Tibial nerve (tissue), 4 donors: Measurements from ENCODE around the gene MBD5. TPM values are rescaled to one million over a fixed set of nuclear protein-coding genes. Genes with fewer than 3 reads are reported as not detected.
"Not testable (repeated sequence)": the region's sequence is repeated elsewhere in the genome, so short reads cannot be mapped to it uniquely, and the experiment has no call there.

Experiments
- DNase-seq, 2 donors: peaks; one replicate each; pipeline ENCODE4 v3.0.0-alpha.2; 2019; ENCODE audit warnings: low spot score in 2 of 2
- H3K27ac ChIP-seq, 4 donors: fragments of 200-600 bp; sonication (generic) in 3 of 4; one replicate each; pipeline ENCODE4 v1.5.1; 2017 to 2019; ENCODE audit warnings: mild to moderate bottlenecking in 1 of 4
- H3K27me3 ChIP-seq, 2 donors: fragments of 200-600 bp; sonication (generic) in 1 of 2; one replicate each; pipeline versions ENCODE4 v1.5.1 to v1.6.0; 2017 to 2019
- H3K36me3 ChIP-seq, 3 donors: fragments of 200-600 bp; sonication (generic); one replicate each; pipeline ENCODE4 v1.5.1; 2018 to 2019
- H3K4me1 ChIP-seq, 4 donors: fragments of 200-600 bp; sonication (generic) in 3 of 4; one replicate each; pipeline ENCODE4 v1.5.1; 2017 to 2019
- H3K4me3 ChIP-seq, 4 donors: fragments of 200-600 bp; sonication (generic) in 3 of 4; one replicate each; pipeline ENCODE4 v1.5.1; 2017 to 2019; ENCODE audit warnings: mild to moderate bottlenecking in 1 of 4, moderate library complexity in 1 of 4
- H3K9me3 ChIP-seq, 4 donors: fragments of 200-600 bp; sonication (generic) in 3 of 4; one replicate each; pipeline ENCODE4 v1.5.1; 2017 to 2019
- EP300 ChIP-seq, 2 donors: sonication (generic); formaldehyde crosslinking; IDR thresholded peaks; one replicate each; pipeline ENCODE4 v1.6.1; 2017; ENCODE audit warnings: antibody characterized with exemption in 2 of 2, mild to moderate bottlenecking in 1 of 2
- POLR2A ChIP-seq, 2 donors: fragments of 450-650 bp; IDR thresholded peaks; one replicate each; pipeline ENCODE4 v1.6.1; 2017; ENCODE audit warnings: antibody characterized with exemption in 2 of 2, mild to moderate bottlenecking in 2 of 2, moderate library complexity in 2 of 2
- WGBS, 2 donors: methylation state at CpG; one replicate each; pipeline ENCODE4 v1.1.5; 2018; 5-methylcytosine and 5-hydroxymethylcytosine counted together
- total RNA-seq, 4 donors: library from RNA; depleted of rRNA; stranded (reverse); fragments of >200 nt; gene quantifications; one replicate each; pipeline ENCODE4 v1.1.0, GENCODE V29; 2016
- TF ChIP-seq, protein P1 (sequence below), 5 experiments: fragments of 200-600 bp in 3 of 5; fragments of 450-650 bp in 2 of 5; sonication (generic) in 3 of 5; IDR thresholded peaks; one replicate each; pipeline ENCODE4 v1.5.1; 2016 to 2019; ENCODE audit warnings: antibody characterized with exemption in 5 of 5, mild to moderate bottlenecking in 3 of 5, moderate library complexity in 2 of 5

MBD5 gene
- total RNA-seq, 4 donors from 2014 or later = 28.5 to 46.5 (median 40.9) TPM

DNA sequence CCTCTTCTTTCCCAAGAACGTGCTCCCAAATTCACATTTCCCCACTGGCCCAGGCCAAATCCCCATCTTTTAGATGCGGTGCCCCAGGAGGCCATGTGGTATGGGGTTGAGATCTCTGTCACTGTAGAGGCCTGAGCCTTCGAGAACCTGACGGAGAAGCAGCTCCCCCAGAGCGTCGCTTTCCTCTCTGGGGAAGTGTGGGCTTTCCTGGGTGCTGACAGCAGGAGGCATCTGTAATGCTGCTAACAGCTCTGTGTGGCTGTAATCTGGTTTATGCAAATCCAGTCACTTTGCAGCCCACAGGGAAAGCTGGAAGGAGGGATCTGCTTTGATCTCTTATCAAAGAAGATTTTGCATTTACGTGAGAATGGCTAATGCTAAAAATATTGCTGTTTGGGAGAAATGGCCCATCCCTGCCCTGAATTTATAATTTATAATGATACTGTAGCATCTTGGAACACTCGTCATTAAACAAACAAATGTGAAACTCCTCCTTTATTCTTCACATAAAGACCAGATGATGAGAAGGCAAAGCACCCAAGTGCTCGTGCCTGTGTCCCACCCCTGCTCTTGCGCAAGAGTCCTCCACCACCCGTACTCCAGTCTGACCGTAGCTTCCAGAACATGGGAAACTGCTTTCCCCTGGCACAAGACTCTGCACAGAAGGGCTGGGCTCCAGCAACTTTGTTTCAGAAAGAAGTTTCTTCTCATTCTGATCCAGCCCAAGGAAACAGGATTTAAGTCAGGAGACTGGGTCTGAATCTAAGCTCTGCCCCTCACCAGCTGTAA lies 513.7 kb downstream of the MBD5 start:
- Histone ChIP-seq H3K4me3 (no peak overlapping the region), H3K27ac (no peak overlapping the region), H3K9me3 (no peaks in the 10 kb centered on the region), H3K4me1 (no peaks in the 10 kb centered on the region), H3K36me3 (no peaks in the 10 kb centered on the region), H3K27me3 (no peaks in the 10 kb centered on the region)
- peak in 1 of 2 donors; percentile 52 for DNase-seq
- WGBS, 2 donors = 68 to 70% methylated on average over 12 of the region's 12 CpGs
- TF ChIP-seq EP300 (IDR thresholded peaks at IDR 0.05) = no peak
- TF ChIP-seq, protein P1, sequence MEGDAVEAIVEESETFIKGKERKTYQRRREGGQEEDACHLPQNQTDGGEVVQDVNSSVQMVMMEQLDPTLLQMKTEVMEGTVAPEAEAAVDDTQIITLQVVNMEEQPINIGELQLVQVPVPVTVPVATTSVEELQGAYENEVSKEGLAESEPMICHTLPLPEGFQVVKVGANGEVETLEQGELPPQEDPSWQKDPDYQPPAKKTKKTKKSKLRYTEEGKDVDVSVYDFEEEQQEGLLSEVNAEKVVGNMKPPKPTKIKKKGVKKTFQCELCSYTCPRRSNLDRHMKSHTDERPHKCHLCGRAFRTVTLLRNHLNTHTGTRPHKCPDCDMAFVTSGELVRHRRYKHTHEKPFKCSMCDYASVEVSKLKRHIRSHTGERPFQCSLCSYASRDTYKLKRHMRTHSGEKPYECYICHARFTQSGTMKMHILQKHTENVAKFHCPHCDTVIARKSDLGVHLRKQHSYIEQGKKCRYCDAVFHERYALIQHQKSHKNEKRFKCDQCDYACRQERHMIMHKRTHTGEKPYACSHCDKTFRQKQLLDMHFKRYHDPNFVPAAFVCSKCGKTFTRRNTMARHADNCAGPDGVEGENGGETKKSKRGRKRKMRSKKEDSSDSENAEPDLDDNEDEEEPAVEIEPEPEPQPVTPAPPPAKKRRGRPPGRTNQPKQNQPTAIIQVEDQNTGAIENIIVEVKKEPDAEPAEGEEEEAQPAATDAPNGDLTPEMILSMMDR (IDR thresholded peaks at IDR 0.05) = no peak
- TF ChIP-seq POLR2A (IDR thresholded peaks at IDR 0.05) = no peak

DNA sequence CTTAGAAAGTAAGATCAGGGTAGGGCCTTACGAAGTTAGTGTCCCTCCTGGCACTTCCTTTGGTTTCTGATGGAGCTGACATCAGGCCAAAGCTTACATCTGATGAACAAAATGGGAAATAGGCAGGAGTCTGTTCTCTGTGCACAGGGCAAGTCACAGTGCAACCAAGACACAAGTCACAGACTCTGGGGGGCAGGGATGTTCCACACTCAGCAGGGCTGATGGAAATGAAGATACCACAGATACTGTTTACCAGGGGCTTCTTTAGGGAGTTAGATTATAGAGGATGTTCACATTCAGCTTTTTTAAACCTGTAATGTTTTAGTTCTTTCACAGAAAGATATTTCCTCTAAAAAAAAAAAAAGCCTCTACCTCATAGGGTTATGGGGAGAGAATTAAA lies 517.5 kb downstream of the MBD5 start:
- no peak for TF ChIP-seq POLR2A (IDR thresholded peaks at IDR 0.05)
- TF ChIP-seq, protein P1 (IDR thresholded peaks at IDR 0.05) = no peak
- no peak for TF ChIP-seq EP300 (IDR thresholded peaks at IDR 0.05)
- Histone ChIP-seq H3K36me3 (no peaks in the 10 kb centered on the region), H3K4me3 (no peak overlapping the region), H3K4me1 (no peaks in the 10 kb centered on the region), H3K27me3 (no peaks in the 10 kb centered on the region), H3K27ac (no peak overlapping the region), H3K9me3 (no peaks in the 10 kb centered on the region)
- WGBS, 2 donors = 64 to 67% methylated on average over 1 of the region's 1 CpG
- no peak for DNase-seq

DNA sequence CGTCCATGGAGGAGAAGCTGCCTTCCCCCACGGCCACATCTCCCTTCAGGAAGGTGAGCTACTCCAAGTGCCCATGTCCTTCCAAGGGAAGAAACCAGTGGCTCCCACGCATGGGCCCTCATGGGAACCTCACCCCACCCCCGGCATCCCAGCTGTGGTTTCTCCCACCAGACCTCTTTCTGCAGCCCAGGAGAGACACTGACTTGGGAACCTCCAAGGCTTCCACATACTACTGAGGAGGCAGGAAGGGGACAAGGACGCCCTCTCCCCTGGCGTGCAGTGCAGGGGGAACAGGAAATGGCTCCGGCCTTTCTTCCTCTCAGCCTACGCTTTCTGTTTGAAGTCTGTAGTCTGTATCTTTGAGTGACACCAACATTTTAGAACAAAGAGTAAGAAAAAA lies 519.1 kb downstream of the MBD5 start:
- no peaks in the 10 kb centered on the region for H3K4me1 ChIP-seq
- 67 to 71% methylated on average over 7 of the region's 8 CpGs for WGBS, 2 donors
- no peaks in the 10 kb centered on the region for H3K27me3 ChIP-seq
- TF ChIP-seq EP300 (IDR thresholded peaks at IDR 0.05) (no peak), POLR2A (IDR thresholded peaks at IDR 0.05) (no peak)
- TF ChIP-seq, protein P1 (IDR thresholded peaks at IDR 0.05) = no peak
- no peaks in the 10 kb centered on the region for H3K9me3 ChIP-seq
- no peak for DNase-seq
- no peaks in the 10 kb centered on the region for H3K36me3 ChIP-seq
- H3K4me3 ChIP-seq = no peak overlapping the region
- no peak overlapping the region for H3K27ac ChIP-seq

DNA sequence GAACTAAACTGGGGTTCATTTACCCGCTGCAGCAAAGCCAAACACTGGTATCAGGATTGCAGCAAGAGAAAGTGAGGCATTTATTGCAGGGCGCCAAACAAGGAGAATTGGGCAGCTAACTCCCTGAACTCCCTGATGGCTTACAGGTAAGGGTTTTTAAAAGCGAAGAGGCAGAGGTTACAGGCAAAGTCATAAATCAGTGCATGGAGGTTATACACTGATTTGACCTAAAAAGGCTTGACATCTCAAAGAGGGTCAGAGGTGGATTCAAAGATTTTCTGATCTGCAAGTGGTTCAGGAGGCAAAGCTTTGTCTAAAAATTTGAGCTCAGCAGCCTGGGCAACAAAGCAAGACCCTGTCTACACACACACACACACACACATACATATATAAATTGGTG lies 520.9 kb downstream of the MBD5 start:
- WGBS, 2 donors = 90 to 94% methylated on average over 3 of the region's 3 CpGs
- Histone ChIP-seq H3K27me3 (no peaks in the 10 kb centered on the region), H3K27ac (no peak overlapping the region), H3K36me3 (no peaks in the 10 kb centered on the region), H3K4me3 (no peak overlapping the region), H3K4me1 (no peaks in the 10 kb centered on the region), H3K9me3 (no peaks in the 10 kb centered on the region)
- no peak for DNase-seq
- TF ChIP-seq POLR2A (IDR thresholded peaks at IDR 0.05) (no peak), EP300 (IDR thresholded peaks at IDR 0.05) (no peak)
- TF ChIP-seq, protein P1 (IDR thresholded peaks at IDR 0.05) = no peak

DNA sequence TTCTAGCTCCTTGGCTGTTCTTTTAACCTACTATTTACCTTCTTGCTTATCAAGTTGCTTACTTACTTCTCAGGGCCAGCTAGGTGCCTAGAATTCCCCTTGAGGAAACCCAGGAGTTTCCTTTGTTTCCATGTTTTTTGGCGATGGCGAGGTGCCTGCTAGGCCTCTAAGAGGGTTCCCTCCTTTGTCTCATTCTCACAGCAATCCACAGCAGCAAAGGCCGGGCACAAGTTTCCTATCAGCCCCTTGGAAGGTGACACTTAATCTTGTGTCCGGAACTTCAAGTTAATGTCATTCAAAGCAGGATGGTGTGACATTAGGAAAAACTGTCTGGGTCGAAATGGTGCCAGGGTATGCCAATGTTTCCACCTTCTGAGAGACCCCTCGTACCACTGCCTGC lies 521.7 kb downstream of the MBD5 start:
- DNase-seq = no peak
- Histone ChIP-seq H3K9me3 (no peaks in the 10 kb centered on the region), H3K27me3 (no peaks in the 10 kb centered on the region), H3K27ac (no peak overlapping the region), H3K4me1 (no peaks in the 10 kb centered on the region), H3K4me3 (no peak overlapping the region), H3K36me3 (no peaks in the 10 kb centered on the region)
- TF ChIP-seq EP300 (IDR thresholded peaks at IDR 0.05) (no peak), POLR2A (IDR thresholded peaks at IDR 0.05) (no peak)
- TF ChIP-seq, protein P1 (IDR thresholded peaks at IDR 0.05) = no peak
- 89 to 91% methylated on average over 6 of the region's 6 CpGs for WGBS, 2 donors

DNA sequence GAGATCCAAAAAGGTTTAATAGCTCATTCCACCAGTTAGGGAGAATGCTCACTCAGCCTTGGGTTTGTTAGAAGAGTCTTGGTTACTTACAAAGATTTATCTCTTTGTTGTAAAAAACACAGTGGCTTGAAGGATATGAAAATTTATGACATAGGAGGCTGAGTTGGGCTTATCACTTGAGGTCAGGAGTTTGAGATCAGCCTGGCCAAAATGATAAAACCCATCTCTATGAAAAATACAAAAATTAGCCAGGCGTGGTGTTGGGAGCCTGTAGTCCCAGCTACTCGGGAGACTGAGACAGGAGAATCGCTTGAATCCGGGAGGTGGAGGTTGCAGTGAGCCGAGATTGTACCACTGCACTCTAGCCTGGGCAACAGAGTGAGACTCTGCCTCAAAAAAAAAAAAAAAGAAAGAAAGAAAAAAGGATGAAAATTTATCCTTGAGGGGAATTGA lies 522.2 kb downstream of the MBD5 start:
- 84 to 97% methylated on average over 5 of the region's 5 CpGs for WGBS, 2 donors
- H3K27me3 ChIP-seq, H3K27ac ChIP-seq, H3K4me3 ChIP-seq, H3K4me1 ChIP-seq, H3K36me3 ChIP-seq, DNase-seq, H3K9me3 ChIP-seq: not testable (repeated sequence)
